Measurements from ENCODE around the gene SHFL. TPM values are rescaled to one million over a fixed set of nuclear protein-coding genes. Genes with fewer than 3 reads are reported as not detected.

Gene SHFL
- total RNA-seq, 1 donor from 2014 or later = 8.5 TPM

GRCh38 chr19:10105509-10106099, 19.5 kb downstream of the SHFL start:
- no peak for DNase-seq
- no peak for ATAC-seq (ENCODE audit: poor library complexity)
- intact Hi-C loops (cut with DNase I) = no loop called here

GRCh38 chr19:10106100-10106936, 20.2 kb downstream of the SHFL start, which contains the start of gene PPAN:
Gene PPAN (plus strand): TSS chr19:10106362. CDS start chr19:10106395, 33 bp downstream.
- ATAC-seq (ENCODE audit: poor library complexity) (peak; percentile 98), DNase-seq (peak; percentile 98)
- intact Hi-C loops (cut with DNase I) = no loop called here

- no peak for DNase-seq
- no peak for ATAC-seq (ENCODE audit: poor library complexity)
- intact Hi-C loops (cut with DNase I) = no loop called here
These were observed 21.1 kb downstream of the SHFL start for GRCh38 chr19:10107254-10107653.

GRCh38 chr19:10107817-10108367, 21.8 kb downstream of the SHFL start:
- no peak for ATAC-seq (ENCODE audit: poor library complexity)
- DNase-seq = no peak
- intact Hi-C loops (cut with DNase I) = no loop called here

GRCh38 chr19:10109528-10109927, 23.4 kb downstream of the SHFL start:
- no peak for DNase-seq
- intact Hi-C loops (cut with DNase I) = no loop called here
- no peak for ATAC-seq (ENCODE audit: poor library complexity)

DNA sequence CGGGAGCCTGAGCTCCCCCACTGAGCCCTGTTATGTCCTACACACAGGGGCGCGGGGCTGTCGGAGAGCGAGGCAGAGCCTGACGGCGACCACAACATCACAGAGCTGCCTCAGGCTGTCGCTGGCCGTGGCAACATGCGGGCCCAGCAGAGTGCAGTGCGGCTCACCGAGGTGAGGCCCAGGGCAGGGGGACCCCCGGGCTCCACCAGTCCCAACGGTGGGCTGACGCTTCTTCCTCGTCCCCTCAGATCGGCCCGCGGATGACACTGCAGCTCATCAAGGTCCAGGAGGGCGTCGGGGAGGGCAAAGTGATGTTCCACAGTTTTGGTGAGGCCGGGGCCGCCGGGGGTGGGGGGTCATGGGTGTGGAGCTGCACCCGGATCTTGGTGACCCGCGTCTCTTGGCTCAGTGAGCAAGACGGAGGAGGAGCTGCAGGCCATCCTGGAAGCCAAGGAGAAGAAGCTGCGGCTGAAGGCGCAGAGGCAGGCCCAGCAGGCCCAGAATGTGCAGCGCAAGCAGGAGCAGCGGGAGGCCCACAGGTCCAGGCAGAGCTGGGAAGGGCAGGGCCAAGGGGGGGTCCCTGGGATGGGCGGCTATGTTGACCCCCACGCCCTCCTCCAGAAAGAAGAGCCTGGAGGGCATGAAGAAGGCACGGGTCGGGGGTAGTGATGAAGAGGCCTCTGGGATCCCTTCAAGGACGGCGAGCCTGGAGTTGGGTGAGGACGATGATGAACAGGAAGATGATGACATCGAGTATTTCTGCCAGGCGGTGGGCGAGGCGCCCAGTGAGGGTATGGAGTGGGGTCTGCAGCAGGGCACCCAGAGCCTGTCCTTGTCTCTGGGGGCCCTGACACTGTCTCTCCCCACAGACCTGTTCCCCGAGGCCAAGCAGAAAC, 24.2 kb downstream of the SHFL start:
- intact Hi-C loops (cut with DNase I) = no loop called here
- DNase-seq = no peak
- no peak for ATAC-seq (ENCODE audit: poor library complexity)

DNA sequence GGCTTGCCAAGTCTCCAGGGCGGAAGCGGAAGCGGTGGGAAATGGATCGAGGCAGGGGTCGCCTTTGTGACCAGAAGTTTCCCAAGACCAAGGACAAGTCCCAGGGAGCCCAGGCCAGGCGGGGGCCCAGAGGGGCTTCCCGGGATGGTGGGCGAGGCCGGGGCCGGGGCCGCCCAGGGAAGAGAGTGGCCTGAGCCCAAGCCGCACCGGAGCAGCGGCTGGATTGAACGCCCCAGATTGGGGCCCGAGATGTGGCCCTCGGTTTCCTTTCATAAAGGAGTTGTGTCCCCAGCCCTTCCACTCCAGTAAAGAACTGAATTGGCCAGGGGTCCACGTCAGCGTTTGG, 24.8 kb downstream of the SHFL start:
- intact Hi-C loops (cut with DNase I) = no loop called here
- ATAC-seq (ENCODE audit: poor library complexity) (no peak), DNase-seq (no peak)

- intact Hi-C loops (cut with DNase I) = no loop called here
- ATAC-seq (ENCODE audit: poor library complexity) = no peak
- no peak for DNase-seq
These were observed 25.3 kb downstream of the SHFL start, which contains the start of gene P2RY11 for GRCh38 chr19:10111405-10111811. Gene P2RY11 (plus strand): TSS chr19:10111693. CDS start chr19:10111722, 29 bp downstream.

DNA sequence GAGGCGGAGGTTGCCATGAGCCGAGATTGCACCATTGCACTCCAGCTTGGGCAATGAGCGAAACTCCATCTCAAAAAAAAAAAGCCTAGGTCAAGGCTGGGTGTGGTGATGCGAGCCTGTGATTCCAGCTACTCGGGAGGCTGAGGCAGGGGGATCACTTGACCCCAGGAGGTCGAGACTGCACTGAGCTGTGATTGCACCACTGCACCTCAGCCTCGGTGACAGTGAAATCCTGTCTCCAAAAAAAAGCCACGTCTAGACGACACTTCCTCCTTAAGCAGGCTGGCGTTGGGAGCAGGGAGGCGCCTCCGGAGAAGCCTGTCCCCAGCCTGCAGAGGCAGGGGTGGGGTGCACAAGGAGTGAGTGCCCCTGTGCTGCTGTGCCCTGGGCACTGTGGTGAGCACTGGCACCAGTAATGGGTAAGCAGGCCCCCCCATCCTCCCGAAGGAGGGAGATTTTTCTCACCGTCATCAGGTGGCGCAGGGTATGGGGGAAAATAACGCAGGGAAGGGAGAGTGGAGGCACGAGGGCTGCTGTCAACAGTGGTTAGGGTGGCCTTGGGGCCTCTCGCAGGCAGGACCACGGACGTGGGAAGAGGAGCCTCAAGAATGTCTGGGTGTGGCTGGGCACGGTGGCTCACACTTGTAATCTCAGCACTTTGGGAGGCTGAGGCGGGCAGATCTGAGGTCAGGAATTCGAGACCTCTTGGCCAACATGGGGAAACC, 26.1 kb downstream of the SHFL start:
- ATAC-seq (ENCODE audit: poor library complexity) (peak; percentile 18), DNase-seq (no peak)
- intact Hi-C loops (cut with DNase I) = no loop called here

DNA sequence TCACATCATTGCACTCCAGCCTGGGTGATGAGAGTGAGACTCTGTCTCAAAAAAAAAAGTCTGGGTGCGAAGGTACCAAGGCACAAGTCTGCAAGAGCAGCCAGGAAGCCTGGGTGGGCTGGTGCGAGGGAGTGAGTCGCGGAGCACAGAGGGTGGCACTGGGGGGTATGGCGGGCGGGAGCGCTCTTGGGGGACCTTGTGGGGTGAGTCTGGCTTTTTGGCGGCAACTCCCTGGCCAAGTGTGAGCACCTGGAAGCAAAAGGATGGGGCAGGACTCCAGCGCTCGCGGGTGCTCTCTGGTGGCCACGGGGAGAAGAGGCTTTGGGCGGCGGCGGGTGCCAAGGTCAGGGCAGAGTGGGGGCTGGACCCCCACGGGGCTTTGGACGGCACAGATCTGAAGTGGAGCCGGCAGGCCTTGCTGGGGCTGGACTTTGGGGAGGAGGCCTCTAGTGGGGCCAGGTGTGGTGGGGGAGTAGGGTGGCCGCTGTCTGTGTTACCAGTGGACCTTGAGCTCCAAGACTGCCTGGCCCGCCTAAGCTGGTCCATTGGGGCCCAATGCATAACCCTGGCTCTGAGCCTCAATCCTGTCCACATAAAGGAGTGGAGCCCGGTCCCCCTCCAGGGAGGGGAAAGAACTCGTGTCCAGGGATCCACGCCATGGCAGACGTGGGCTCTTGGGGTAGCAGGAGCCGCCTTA, 26.9 kb downstream of the SHFL start:
- ATAC-seq (ENCODE audit: poor library complexity) (peak; percentile 51), DNase-seq (peak; percentile 68)
- intact Hi-C loops (cut with DNase I) = no loop called here

DNA sequence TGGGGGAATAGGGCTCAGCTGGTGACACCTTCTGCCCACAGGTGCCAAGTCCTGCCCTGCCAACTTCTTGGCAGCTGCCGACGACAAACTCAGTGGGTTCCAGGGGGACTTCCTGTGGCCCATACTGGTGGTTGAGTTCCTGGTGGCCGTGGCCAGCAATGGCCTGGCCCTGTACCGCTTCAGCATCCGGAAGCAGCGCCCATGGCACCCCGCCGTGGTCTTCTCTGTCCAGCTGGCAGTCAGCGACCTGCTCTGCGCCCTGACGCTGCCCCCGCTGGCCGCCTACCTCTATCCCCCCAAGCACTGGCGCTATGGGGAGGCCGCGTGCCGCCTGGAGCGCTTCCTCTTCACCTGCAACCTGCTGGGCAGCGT, 27.5 kb downstream of the SHFL start:
- DNase-seq (no peak), ATAC-seq (ENCODE audit: poor library complexity) (peak; percentile 3)
- intact Hi-C loops (cut with DNase I) = no loop called here

DNA sequence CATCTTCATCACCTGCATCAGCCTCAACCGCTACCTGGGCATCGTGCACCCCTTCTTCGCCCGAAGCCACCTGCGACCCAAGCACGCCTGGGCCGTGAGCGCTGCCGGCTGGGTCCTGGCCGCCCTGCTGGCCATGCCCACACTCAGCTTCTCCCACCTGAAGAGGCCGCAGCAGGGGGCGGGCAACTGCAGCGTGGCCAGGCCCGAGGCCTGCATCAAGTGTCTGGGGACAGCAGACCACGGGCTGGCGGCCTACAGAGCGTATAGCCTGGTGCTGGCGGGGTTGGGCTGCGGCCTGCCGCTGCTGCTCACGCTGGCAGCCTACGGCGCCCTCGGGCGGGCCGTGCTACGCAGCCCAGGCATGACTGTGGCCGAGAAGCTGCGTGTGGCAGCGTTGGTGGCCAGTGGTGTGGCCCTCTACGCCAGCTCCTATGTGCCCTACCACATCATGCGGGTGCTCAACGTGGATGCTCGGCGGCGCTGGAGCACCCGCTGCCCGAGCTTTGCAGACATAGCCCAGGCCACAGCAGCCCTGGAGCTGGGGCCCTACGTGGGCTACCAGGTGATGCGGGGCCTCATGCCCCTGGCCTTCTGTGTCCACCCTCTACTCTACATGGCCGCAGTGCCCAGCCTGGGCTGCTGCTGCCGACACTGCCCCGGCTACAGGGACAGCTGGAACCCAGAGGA, 28.0 kb downstream of the SHFL start:
- intact Hi-C loops (cut with DNase I) = no loop called here
- DNase-seq (no peak), ATAC-seq (ENCODE audit: poor library complexity) (peak; percentile 2)

- ATAC-seq (ENCODE audit: poor library complexity) = no peak
- intact Hi-C loops (cut with DNase I) = no loop called here
- DNase-seq = no peak
These were observed 28.7 kb downstream of the SHFL start for GRCh38 chr19:10114651-10115391.

DNA sequence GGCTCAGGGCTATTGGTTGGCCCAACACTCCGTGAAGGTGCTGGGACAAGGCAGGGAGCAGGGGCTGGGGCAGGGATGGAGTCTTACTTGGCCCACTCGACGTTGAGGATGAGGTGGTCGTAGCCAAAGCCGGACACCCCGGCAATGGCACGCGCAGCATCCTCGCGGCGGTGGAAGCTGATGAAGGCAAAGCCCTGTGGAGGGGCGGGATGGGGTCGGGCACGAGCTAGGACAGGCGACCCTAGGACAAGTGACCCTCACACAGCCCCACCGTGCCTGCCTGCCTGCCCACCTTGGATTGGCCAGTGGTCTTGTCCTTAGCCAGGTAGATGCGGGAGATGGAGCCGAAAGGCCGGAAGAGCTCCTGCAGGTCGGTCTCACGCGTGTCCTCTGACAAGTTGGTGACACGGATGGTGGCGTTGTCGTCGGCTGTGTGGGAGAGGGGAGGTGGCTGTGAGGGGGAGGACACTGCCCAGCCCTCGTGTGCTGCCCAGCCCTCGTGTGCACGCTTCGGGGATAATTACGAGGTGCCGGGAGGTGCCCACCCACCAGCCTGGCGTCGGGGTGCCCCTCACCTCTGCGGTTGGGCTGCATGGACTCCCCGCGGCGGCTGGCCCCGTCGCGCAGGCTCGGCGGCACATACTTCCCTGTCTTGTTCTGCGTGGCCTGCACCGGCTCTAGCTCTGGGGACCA, 29.4 kb downstream of the SHFL start:
- intact Hi-C loops (cut with DNase I) = no loop called here
- DNase-seq (no peak), ATAC-seq (ENCODE audit: poor library complexity) (no peak)

GRCh38 chr19:10116085-10116865, 30.2 kb downstream of the SHFL start:
- intact Hi-C loops (cut with DNase I) = no loop called here
- ATAC-seq (ENCODE audit: poor library complexity) = no peak
- DNase-seq = no peak

Data from Right ventricle myocardium superior (tissue), 1 donor.